Heart left ventricle (tissue), 16 donors: ENCODE measurements around the gene TGM2. TPM values are rescaled to one million over a fixed set of nuclear protein-coding genes. Genes with fewer than 3 reads are reported as not detected.

Experiments
- ATAC-seq, 4 donors: fragments of 200-7000 bp; cut with Tn5 transposase; one replicate each; pipeline ENCODE4 v1.9.1; 2020 to 2022; ENCODE audit warnings: moderate library complexity in 4 of 4, mild to moderate bottlenecking in 3 of 4, moderate number of reproducible peaks in 1 of 4
- DNase-seq, 5 donors: peaks; one replicate each; pipeline ENCODE4 v3.0.0-alpha.2; 2020
- H3K27ac ChIP-seq, 12 donors: fragments of 200-600 bp; sonication (generic) in 4 of 12; one replicate each; pipeline versions ENCODE4 v1.5.0 to v1.8.0; 2016 to 2022; ENCODE audit warnings: mild to moderate bottlenecking in 2 of 12
- H3K27me3 ChIP-seq, 9 donors: fragments of 200-600 bp; sonication (generic) in 2 of 9; one replicate each; pipeline versions ENCODE4 v1.5.1 to v1.8.0; 2016 to 2022; ENCODE audit warnings: mild to moderate bottlenecking in 3 of 9
- H3K36me3 ChIP-seq, 9 donors: fragments of 200-600 bp; sonication (generic) in 2 of 9; one replicate each; pipeline versions ENCODE4 v1.5.0 to v1.8.0; 2018 to 2022; ENCODE audit warnings: mild to moderate bottlenecking in 2 of 9
- H3K4me1 ChIP-seq, 12 donors: fragments of 200-600 bp; sonication (generic) in 4 of 12; one replicate each; pipeline versions ENCODE4 v1.5.0 to v1.8.0; 2016 to 2022; ENCODE audit warnings: mild to moderate bottlenecking in 3 of 12
- H3K4me3 ChIP-seq, 12 donors: fragments of 200-600 bp; sonication (generic) in 4 of 12; one replicate each; pipeline versions ENCODE4 v1.5.0 to v1.8.0; 2017 to 2022; ENCODE audit warnings: mild to moderate bottlenecking in 9 of 12, moderate library complexity in 4 of 12
- H3K9me3 ChIP-seq, 12 donors: fragments of 200-600 bp; sonication (generic) in 4 of 12; one replicate each; pipeline versions ENCODE4 v1.5.0 to v1.8.0; 2016 to 2022; ENCODE audit warnings: mild to moderate bottlenecking in 1 of 12
- POLR2A ChIP-seq, 2 donors: fragments of 450-650 bp; IDR thresholded peaks; one replicate each; pipeline ENCODE4 v1.6.1; 2017; ENCODE audit warnings: antibody characterized with exemption in 2 of 2, mild to moderate bottlenecking in 2 of 2, moderate library complexity in 2 of 2
- WGBS, 4 donors: extraction: QIAGEN DNeasy Blood & Tissue Kit in 2 of 4; methylation state at CpG; one replicate each; pipeline versions ENCODE4 v1.1.5 to v1.1.7; 2013 to 2018; 5-methylcytosine and 5-hydroxymethylcytosine counted together
- intact Hi-C, 10 donors: fragments of 100-400 bp; cut with DNase I; formaldehyde crosslinking; loops; one replicate each; pipeline versions ENCODE4 v1.11.1 to v1.14.2; 2022
- polyA plus RNA-seq, 2 donors: library from polyadenylated mRNA; stranded (reverse); fragments of 200-250 nt; gene quantifications; one replicate each; pipeline ENCODE4 v1.2.3, GENCODE V29; 2013
- total RNA-seq, 9 donors: library from RNA; depleted of rRNA in 2 of 9; stranded (reverse); fragments of >200 nt in 2 of 9; fragmentation: NEBNext Ultra II Directional in 3 of 9; extraction: Animal tissue kit (Norgen Biotek cat#: 25700) in 3 of 9; gene quantifications; one replicate each; pipeline versions ENCODE4 v1.1.0 to v1.2.4, GENCODE V29; 2016 to 2023
- TF ChIP-seq, protein P1 (sequence below), 12 donors: fragments of 200-600 bp; sonication (generic) in 4 of 12; IDR thresholded peaks; one replicate each; pipeline versions ENCODE4 v1.5.0 to v1.8.0; 2018 to 2022; ENCODE audit warnings: antibody characterized with exemption in 12 of 12, mild to moderate bottlenecking in 5 of 12
- donor health status: ischemic (EF 13 %, LVEDD 7.1; RV severe dilation, severe dysfunction).
- donor health status: healthy with polysubstance abuse.
- donor health status: DM: no; HTN: yes; CAD: no.
- donor health status: DM: no; HTN: no; CAD: no.
- donor health status: ischemic (EF 25% LVEDD 6.9; RV normal size, moderate dysfunction).
- donor health status: ischemic (EF 25% LVEDD 5.7; RV mildly dilated, moderate dysfunction).
- donor health status: healthy.
- donor health status: DM: yes; HTN: yes; CAD: no.
- donor health status: ischemic (EF 35%, LVEDD 5.7; RV mildly dilated, moderate dysfunction).
- donor health status: nonischemic (EF 11% LVEDD 7.7; RV severe dilation, severe dysfunction).
- donor health status: DM: yes; HTN: yes; CAD: no.
- donor health status: PGD.
- donor health status: ischemic (EF 29% LVEDD 5.4; RV normal size, mild dysfunction).
- donor health status: nonischemic (EF 23%, LVEDD 6.1; RV moderate dilation, normal function).

Gene TGM2
- total and polyA plus RNA-seq, 11 donors, result 211 to 1,146 (median 567) TPM

- Histone ChIP-seq H3K9me3 (no peaks in the 10 kb centered on the region), H3K4me1 (peaks cover 4 to 71% (median 44%) of the 10 kb centered on the region in 12 donors), H3K4me3 (no peak overlapping the region), H3K27ac (peak overlapping the region; percentile 56 to 91 (median 80)), H3K27me3 (no peaks in the 10 kb centered on the region), H3K36me3 (peaks cover 0 to 93% (median 81%) of the 10 kb centered on the region in 9 donors)
- intact Hi-C loops, result no loop called here
- 54 to 70% (median 65%) methylated on average over 5 of the region's 5 CpGs for WGBS, 4 donors
- DNase-seq, result peak in 2 of 5 donors; percentile 31 to 51
- no peak for TF ChIP-seq POLR2A (IDR thresholded peaks at IDR 0.05)
- TF ChIP-seq, protein P1, sequence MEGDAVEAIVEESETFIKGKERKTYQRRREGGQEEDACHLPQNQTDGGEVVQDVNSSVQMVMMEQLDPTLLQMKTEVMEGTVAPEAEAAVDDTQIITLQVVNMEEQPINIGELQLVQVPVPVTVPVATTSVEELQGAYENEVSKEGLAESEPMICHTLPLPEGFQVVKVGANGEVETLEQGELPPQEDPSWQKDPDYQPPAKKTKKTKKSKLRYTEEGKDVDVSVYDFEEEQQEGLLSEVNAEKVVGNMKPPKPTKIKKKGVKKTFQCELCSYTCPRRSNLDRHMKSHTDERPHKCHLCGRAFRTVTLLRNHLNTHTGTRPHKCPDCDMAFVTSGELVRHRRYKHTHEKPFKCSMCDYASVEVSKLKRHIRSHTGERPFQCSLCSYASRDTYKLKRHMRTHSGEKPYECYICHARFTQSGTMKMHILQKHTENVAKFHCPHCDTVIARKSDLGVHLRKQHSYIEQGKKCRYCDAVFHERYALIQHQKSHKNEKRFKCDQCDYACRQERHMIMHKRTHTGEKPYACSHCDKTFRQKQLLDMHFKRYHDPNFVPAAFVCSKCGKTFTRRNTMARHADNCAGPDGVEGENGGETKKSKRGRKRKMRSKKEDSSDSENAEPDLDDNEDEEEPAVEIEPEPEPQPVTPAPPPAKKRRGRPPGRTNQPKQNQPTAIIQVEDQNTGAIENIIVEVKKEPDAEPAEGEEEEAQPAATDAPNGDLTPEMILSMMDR (IDR thresholded peaks at IDR 0.05), result no peak
- ATAC-seq, result no peak
Measured at GRCh38 chr20:38144598-38144973, 20.5 kb downstream of the TGM2 start.

- intact Hi-C loops, result no loop called here
- no peak for TF ChIP-seq POLR2A (IDR thresholded peaks at IDR 0.05)
- TF ChIP-seq, protein P1 (IDR thresholded peaks at IDR 0.05), result no peak
- Histone ChIP-seq H3K27ac (peak overlapping the region; percentile 56 to 91 (median 80)), H3K27me3 (no peaks in the 10 kb centered on the region), H3K9me3 (no peaks in the 10 kb centered on the region), H3K4me1 (peaks cover 4 to 66% (median 45%) of the 10 kb centered on the region in 12 donors), H3K36me3 (peaks cover 0 to 93% (median 82%) of the 10 kb centered on the region in 9 donors), H3K4me3 (no peak overlapping the region)
- WGBS, 4 donors, result 33 to 42% (median 34%) methylated on average over 13 to 16 of the region's 16 CpGs
- ATAC-seq (peak; percentile 29 to 64 (median 61)), DNase-seq (peak in 3 of 5 donors; percentile 43 to 80 (median 66))
Measured at GRCh38 chr20:38143646-38144554, 21.2 kb downstream of the TGM2 start.

DNA sequence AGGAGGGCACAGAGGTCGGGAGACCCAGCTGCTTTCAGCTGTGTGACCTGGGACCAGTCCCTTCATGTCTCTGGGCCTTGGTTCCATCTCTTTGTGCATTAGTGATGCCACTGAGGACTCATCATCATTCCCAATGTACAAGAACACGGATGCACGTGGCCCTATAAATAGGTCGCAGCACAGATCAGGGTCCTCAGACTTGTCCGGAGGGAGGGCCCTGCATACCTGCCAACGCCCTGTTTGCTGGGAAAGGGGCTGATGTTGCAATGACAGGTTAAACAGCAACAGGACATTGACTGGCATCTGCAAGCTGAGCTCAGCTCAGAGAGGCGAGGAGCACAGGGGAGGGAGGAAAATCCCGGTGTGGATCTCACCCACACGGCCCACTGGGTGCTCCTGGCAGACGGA, 21.8 kb downstream of the TGM2 start:
- no peak for TF ChIP-seq POLR2A (IDR thresholded peaks at IDR 0.05)
- TF ChIP-seq, protein P1 (IDR thresholded peaks at IDR 0.05), result no peak
- intact Hi-C loops, result no loop called here
- H3K36me3 ChIP-seq, result peaks cover 0 to 93% (median 82%) of the 10 kb centered on the region in 9 donors
- peaks cover 4 to 59% (median 44%) of the 10 kb centered on the region in 12 donors for H3K4me1 ChIP-seq
- DNase-seq, result peak in 1 of 5 donors; percentile 24
- WGBS, 4 donors, result 49 to 71% (median 63%) methylated on average over 10 of the region's 10 CpGs
- H3K9me3 ChIP-seq, result no peaks in the 10 kb centered on the region
- peak overlapping the region in 10 of 12 donors; percentile 63 to 91 (median 81) for H3K27ac ChIP-seq
- H3K4me3 ChIP-seq, result no peak overlapping the region
- no peaks in the 10 kb centered on the region for H3K27me3 ChIP-seq
- ATAC-seq, result peak in 3 of 4 donors; percentile 3 to 16 (median 14)

GRCh38 chr20:38141889-38142494, 23.1 kb downstream of the TGM2 start:
- H3K36me3 ChIP-seq, result peaks cover under 1 to 92% (median 82%) of the 10 kb centered on the region in 9 donors
- DNase-seq (no peak), ATAC-seq (no peak)
- H3K4me1 ChIP-seq, result peaks cover 4 to 59% (median 45%) of the 10 kb centered on the region in 12 donors
- intact Hi-C loops, result no loop called here
- 92 to 97% (median 96%) methylated on average over 16 of the region's 16 CpGs for WGBS, 4 donors
- H3K27me3 ChIP-seq, result no peaks in the 10 kb centered on the region
- no peak for TF ChIP-seq POLR2A (IDR thresholded peaks at IDR 0.05)
- TF ChIP-seq, protein P1 (IDR thresholded peaks at IDR 0.05), result no peak
- H3K4me3 ChIP-seq, result no peak overlapping the region
- H3K27ac ChIP-seq, result peak overlapping the region in 8 of 12 donors; percentile 2 to 82 (median 56)
- H3K9me3 ChIP-seq, result no peaks in the 10 kb centered on the region
